HG02938 (cell line): Measurements from ENCODE around the gene LRRC27.
A peak's percentile ranks its signal among the peaks of the same experiment; 100 is the strongest.

Experiments
- ATAC-seq: cut with Tn5 transposase; IDR thresholded peaks from one replicate; pipeline ENCODE4 v1.9.1; 2021; ENCODE audit warnings: mild to moderate bottlenecking, moderate library complexity; ENCODE audit not compliant: unreplicated experiment

Gene LRRC27

DNA sequence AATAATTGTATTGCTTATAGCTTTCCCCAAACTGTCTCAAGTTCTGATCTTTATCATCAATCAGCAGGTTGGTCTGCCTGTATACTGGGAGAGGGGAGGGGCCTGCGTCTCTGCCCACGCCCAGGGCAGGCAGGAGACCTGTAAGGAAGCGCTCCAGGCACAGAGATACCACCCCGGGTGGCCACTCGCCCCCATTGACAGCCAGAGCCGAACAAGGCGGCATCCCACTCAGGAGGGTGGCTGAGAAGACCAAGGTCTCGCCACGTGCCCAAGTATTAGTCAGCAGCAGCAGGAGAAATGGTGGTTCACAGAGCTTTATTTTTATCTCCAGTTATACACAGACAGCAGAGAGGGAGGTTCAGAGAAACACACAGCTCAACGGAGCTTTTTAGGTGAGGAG lies 31.4 kb upstream of the LRRC27 start:
- no peak for ATAC-seq

DNA sequence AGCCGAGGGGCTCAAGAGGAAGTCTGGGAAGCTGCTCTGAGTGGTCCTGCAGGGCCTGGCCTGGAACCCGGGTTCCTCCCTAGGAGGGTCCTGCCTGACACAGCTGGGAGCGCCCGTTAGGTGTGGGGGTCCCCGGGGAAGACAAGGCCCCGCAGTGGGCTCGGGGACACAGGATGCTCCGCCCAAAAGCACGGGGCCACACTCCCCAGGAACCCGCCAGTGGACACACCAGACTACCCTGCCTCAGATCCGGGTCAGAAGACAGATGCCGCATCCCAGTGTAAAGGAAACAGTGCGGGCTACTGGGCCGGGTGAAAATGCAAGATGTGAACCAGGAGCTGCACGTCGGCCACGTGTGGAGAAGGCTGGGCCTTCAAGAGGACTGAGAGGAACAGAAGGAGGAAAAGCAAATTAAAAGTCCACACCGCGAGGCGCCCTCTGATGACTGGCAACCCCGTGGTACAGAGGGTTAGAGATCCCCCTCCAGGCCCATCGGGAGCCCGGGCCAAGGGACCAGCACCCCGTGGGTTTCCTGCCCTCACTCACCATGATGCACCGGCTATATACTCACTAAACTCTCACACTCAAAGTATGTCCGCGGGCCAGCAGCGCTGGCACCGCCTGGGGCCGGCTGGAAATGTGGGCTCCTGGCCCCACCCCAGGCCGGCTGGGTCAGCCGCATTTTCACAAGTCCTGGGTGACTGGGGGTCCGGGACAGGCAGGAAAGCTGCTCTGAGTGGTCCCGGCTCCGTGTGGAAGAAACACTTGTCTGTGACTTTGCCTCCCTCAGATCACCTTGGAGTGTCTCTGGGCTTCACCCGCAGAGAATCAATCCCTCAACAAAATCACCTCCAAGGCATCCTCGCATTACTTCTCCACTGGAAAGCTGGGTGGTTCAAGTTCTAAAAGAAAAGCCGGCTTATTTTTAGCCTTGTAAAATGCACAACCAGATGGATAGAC lies 30.3 kb upstream of the LRRC27 start:
- no peak for ATAC-seq

DNA sequence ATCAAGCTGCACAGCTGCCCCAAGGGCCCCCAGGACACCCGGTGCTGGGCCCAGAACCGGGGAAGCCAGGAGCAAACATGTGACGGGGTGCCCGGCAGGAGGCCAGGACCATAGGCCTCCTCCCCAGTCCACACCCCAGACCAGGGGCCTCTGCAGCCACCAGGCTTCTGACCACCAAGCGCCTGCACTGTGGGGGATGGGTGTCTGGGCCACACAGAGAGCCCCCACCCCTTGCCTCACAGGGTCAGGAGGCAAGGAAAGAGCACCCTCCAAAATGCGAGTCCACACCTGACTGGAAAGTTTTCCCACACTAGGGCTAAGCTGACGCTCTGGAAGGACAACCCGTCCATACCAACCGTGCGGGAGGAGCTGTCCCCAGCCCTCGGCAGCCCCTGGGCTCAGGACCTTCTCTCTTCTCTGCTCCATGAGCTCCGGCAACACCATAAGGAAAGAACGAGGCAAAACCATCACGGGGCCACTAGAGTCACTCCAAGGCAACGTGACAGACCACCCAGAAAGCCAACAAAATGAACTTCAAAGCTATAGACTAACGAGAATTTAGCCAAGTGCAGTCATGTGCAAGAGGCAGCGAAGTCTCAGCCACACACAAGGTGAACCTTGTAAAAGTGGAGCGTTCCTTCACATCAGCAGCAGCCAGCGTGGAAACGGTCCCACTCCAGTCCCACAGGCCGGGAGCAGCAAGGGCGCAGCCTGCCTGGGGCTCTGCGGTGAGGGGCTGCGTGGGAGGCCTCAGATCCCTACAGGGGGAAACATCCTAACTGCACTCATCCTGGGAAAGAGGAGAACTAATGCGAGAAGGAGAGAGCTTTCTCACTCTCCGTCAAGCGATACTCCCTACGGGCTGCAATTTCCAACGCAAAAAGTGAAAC lies 29.3 kb upstream of the LRRC27 start:
- ATAC-seq, result no peak

DNA sequence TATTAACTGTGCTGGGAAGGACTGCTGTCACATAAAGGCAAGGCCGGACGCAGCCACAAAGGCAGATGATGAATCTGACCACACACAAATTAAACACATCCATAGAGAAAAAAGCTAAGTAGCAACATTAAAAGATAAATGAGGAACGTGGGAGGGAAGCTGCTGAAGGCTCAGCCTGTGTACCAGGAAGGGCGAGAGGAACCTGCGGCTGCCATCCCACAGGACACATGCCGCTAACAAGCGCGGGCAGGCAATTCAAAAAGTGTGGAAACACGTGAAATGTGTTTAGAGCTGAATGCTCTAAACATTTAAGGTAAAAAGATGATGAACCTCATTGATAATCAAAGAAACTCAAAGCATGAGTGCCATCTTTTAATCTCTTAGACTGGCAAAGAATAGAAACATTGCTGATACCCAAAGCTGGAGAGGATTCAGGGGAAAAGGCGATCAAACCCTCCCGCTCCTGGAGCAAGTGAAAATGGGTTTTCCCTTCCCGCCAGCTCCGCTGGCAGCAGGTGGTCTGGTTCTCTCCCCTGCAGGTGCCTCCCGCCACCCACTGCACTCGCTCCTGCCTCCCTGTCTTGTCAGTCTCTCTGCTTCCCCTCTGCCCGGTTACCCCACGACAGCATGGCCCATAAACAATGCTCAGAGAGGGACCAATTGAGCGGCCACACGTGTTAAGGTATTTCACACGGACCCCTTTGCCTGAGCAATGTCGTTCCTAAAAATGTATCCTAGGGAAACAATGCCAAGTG lies 28.5 kb upstream of the LRRC27 start:
- no peak for ATAC-seq

DNA sequence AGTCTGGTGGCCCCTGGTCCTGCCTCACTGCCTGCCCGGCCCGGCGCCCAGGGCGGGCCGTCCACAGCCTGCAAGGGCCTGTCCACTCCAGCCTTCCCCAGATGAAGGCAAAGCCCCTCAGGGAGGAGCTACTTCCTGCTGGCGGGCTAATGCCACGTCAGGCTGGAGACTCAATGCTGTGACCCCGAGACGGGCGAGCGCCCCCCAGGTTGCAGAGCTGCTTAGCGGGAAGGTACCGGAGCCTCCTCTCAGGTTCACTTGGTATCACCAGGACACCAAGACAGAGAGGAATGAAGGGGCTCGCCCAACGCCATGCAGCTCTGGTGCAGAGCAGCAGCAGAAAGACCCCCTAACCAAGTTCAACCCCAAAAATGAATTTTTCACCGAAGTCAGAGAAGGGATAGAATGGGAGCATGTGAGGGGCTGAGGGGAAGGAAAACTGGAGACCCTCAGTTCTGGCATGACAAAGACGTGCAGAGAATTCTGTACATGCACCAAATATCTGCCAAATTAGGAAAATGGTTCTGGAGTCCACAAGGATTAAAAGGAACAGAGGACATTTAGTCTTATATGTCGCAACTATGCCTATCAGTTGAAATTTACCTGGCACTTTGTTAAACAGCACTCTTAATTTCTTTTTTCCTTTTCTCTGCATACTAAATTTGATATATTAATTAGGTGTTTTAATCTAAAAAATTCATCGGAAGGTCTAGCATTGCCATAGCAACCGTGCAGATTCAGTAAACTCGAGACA lies 27.1 kb upstream of the LRRC27 start:
- no peak for ATAC-seq

- ATAC-seq, result no peak
Measured at GRCh38 chr10:132305654-132306342, 26.2 kb upstream of the LRRC27 start.

DNA sequence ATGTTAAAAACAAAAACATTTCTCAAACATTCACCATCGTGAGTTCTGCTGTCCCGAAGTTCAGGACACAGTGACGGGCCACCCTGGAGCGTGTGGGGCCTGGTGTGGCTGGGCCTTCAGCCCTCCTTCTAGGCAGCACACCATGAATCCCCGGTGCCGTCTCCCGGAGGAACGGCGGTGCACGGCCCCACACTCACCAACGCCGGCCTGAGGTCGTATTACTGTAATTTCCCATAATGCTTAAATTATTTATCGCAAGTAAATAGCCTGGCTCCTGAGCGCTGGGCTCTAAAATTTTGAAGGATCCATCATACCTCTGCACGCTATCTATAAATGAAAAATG lies 25.7 kb upstream of the LRRC27 start:
- ATAC-seq, result no peak

GRCh38 chr10:132306864-132307751 lies 24.9 kb upstream of the LRRC27 start:
- peak; percentile 22 for ATAC-seq

DNA sequence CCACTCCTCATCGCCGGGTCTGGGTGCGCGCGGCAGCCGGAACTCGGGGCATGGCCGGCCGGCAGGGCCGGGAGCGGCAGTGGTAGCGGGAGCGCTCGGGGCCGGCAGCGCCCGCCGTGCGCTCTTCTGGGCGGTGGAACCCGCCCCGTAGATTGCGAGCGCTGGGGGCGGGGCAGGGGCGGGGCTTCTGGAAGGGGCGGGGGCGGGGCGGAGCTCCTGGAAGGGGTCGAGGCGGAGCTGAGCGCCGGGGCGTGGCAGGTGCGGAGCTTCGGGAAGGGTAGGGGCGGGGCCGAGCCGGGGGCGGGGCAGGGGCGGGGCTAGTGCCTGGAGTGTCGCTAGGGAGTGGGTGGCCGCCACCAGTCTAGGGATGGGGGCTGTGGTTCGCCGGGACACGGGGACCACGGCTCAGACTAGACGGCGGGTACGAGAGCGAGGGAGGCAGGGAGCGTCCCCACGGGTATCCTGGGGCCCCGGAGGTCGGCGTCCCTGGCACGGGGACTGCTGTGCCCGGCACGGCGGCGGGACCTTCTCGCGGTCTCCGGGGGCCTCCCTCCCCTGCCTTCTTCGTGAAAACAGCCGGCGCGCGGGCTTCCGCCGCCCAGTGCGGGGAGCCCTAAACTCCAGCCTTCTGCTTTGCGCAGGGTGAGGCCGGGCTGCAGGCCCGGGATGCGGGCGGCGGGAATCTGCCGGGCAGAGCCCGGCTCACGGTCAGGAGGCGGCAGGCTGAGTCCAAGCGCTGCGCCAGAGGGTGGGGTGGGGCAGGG lies 24.0 kb upstream of the LRRC27 start, which contains the start of gene STK32C:
TSS of gene STK32C (minus strand) at position 128 of the 764 bp plus-strand sequence. CDS start at position 11, 117 bp downstream.
- peak; percentile 71 for ATAC-seq

GRCh38 chr10:132308587-132309470 lies 23.2 kb upstream of the LRRC27 start:
- ATAC-seq, result no peak

DNA sequence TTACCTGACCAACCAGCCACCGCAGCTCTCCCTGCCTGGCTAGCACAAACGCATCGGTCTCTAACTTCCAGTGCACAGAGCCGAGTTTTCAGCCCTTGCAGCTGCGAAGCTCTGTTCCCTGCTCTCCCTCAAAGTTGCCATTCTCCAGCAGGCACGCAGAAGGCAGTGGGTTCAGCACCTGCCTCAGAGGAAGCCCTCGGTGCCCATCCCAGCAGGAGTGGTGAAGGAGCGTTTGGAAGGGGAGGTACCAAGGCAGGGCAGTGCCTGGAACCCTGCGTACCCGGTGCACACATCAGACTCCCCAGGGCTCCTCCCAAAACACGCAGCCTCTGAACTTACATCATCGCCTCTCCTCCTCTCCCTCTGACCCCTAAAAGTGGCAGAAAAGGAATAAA lies 22.5 kb upstream of the LRRC27 start:
- ATAC-seq, result no peak

GRCh38 chr10:132309879-132310591 lies 22.0 kb upstream of the LRRC27 start:
- ATAC-seq, result no peak

GRCh38 chr10:132310701-132311337 lies 21.2 kb upstream of the LRRC27 start:
- no peak for ATAC-seq

DNA sequence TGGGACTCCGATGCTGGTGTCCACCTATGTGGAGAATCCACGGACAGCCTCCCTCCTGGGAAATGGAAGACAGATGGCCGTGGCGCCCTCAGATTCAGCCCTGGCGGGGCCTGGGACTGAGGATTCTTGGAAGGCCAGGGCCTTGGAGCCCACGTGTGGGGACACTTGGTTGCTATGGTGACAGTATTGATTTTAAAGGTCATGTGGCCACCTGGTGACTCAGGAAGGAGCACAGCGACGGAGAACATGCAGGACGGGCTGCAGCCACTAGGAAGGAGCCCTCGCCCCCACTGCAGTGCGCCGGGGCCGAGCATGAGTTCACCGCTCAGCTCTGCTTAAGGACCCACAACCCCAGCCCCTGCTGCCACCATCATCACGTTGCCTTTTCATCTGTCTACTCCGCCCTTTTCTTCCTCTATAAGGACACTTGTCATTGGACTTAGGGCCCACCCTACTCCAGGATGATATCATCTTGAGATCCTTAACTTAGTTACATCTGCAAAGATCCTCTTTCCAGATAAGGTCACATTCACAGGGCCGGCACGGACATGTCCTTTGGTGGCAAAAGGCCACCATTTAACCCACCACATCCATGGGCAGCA lies 20.6 kb upstream of the LRRC27 start:
- no peak for ATAC-seq

- ATAC-seq, result no peak
Measured at GRCh38 chr10:132313305-132313704, 18.7 kb upstream of the LRRC27 start.
